ENCODE data around the gene EYA2.
A peak's percentile ranks its signal among the peaks of the same experiment; 100 is the strongest.

Gene EYA2

DNA sequence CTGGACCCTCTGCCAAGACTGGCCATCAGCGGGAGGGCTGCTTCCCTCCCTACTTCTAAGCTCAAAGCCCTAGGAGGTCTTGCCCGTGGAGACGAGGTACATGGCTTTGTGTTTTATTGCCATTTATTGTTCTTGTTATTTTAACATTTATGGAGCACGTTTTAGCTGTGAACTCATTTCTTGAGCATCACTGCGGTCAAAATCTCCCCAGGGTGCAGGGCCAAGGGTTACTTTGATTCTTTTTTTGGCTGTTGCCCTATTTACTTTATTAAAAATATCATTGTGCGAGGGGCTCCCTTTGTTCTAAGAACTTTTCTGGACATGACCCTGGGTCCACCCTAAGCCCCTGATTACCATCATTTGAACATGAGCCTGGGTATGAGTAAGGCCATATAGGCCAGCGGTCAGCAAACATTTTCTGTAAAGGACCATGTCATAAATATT is 51.6 kb downstream of the EYA2 start:
- Histone ChIP-seq H4K8ac (ENCODE audit: low read depth, low read length) (no peak overlapping the region), H3K4ac (ENCODE audit: low read length) (no peak overlapping the region), H3K27me3 (ENCODE audit: control insufficient read depth in 3 of 3, insufficient read depth in 3 of 3, low read depth in 1 of 3, low read length in 3 of 3) (no peaks in the 10 kb centered on the region), H2AFZ (ENCODE audit: low read length) (no peak overlapping the region), H3K9me3 (replicated peaks in 1 of 2; ENCODE audit: control insufficient read depth in 2 of 2, insufficient read depth in 1 of 2, low read depth in 1 of 2, low read length in 2 of 2) (no peaks in the 10 kb centered on the region), H3K4me1 (ENCODE audit: control insufficient read depth in 2 of 2, insufficient read depth in 1 of 2, low read depth in 1 of 2, low read length in 2 of 2) (peaks cover 0 to 6% of the 10 kb centered on the region in 2 donors), H3K36me3 (replicated peaks in 1 of 2; ENCODE audit: control insufficient read depth in 2 of 2, insufficient read depth in 2 of 2, low read length in 2 of 2) (peaks cover 0 to 2% of the 10 kb centered on the region in 2 donors), H3K4me3 (ENCODE audit: low read length in 2 of 2) (no peak overlapping the region), H3K23ac (ENCODE audit: low read depth, low read length, poor library complexity) (no peak overlapping the region), H3K9ac (ENCODE audit: low read depth, low read length, poor library complexity) (no peak overlapping the region), H3K18ac (ENCODE audit: low read length) (peak overlapping the region; percentile 27), H3K14ac (ENCODE audit: low read length) (no peak overlapping the region), H2BK15ac (ENCODE audit: low read length) (no peak overlapping the region), H3K27ac (replicated peaks; ENCODE audit: low read length) (no peak overlapping the region), H3K79me1 (ENCODE audit: low read depth, low read length) (no peaks in the 10 kb centered on the region), H2BK5ac (ENCODE audit: low read length) (no peak overlapping the region), H2BK12ac (ENCODE audit: low read length) (no peak overlapping the region), H4K91ac (ENCODE audit: low read depth, low read length, poor library complexity) (no peak overlapping the region), H3K4me2 (ENCODE audit: insufficient read depth, low read length, poor library complexity, severe bottlenecking) (no peak overlapping the region), H2BK120ac (ENCODE audit: low read depth, low read length) (no peak overlapping the region), H2AK5ac (ENCODE audit: low read depth, low read length) (peak overlapping the region; percentile 67)
- WGBS, 2 donors (ENCODE audit: extremely low coverage in 2 of 2, insufficient read length in 2 of 2, insufficient replicate concordance in 1 of 2): no CpG with 5 or more reads among the region's 7 CpGs
- DNase-seq (ENCODE audit: low spot score): no peak

- no peak overlapping the region for H2BK120ac ChIP-seq (ENCODE audit: low read depth, low read length)
- no peak overlapping the region for H2AK5ac ChIP-seq (ENCODE audit: low read depth, low read length)
- H3K18ac ChIP-seq (ENCODE audit: low read length): no peak overlapping the region
- no peak for DNase-seq (ENCODE audit: low spot score)
- no peak overlapping the region for H2BK5ac ChIP-seq (ENCODE audit: low read length)
- H3K9me3 ChIP-seq (replicated peaks in 1 of 2; ENCODE audit: control insufficient read depth in 2 of 2, insufficient read depth in 1 of 2, low read depth in 1 of 2, low read length in 2 of 2): no peaks in the 10 kb centered on the region
- H3K4me1 ChIP-seq (ENCODE audit: control insufficient read depth in 2 of 2, insufficient read depth in 1 of 2, low read depth in 1 of 2, low read length in 2 of 2): peaks cover 0 to 6% of the 10 kb centered on the region in 2 donors
- H3K27me3 ChIP-seq (ENCODE audit: control insufficient read depth in 3 of 3, insufficient read depth in 3 of 3, low read depth in 1 of 3, low read length in 3 of 3): no peaks in the 10 kb centered on the region
- H2BK12ac ChIP-seq (ENCODE audit: low read length): no peak overlapping the region
- H4K91ac ChIP-seq (ENCODE audit: low read depth, low read length, poor library complexity): no peak overlapping the region
- H3K4me3 ChIP-seq (ENCODE audit: low read length in 2 of 2): no peak overlapping the region
- no peak overlapping the region for H3K4me2 ChIP-seq (ENCODE audit: insufficient read depth, low read length, poor library complexity, severe bottlenecking)
- H3K4ac ChIP-seq (ENCODE audit: low read length): no peak overlapping the region
- H3K14ac ChIP-seq (ENCODE audit: low read length): no peak overlapping the region
- no peak overlapping the region for H2AFZ ChIP-seq (ENCODE audit: low read length)
- no CpG with 5 or more reads among the region's 3 CpGs for whole genome bisulfite sequencing, 2 donors (ENCODE audit: extremely low coverage in 2 of 2, insufficient read length in 2 of 2, insufficient replicate concordance in 1 of 2)
- no peak overlapping the region for H3K27ac ChIP-seq (replicated peaks; ENCODE audit: low read length)
- no peaks in the 10 kb centered on the region for H3K79me1 ChIP-seq (ENCODE audit: low read depth, low read length)
- H3K23ac ChIP-seq (ENCODE audit: low read depth, low read length, poor library complexity): no peak overlapping the region
- no peak overlapping the region for H3K9ac ChIP-seq (ENCODE audit: low read depth, low read length, poor library complexity)
- no peak overlapping the region for H2BK15ac ChIP-seq (ENCODE audit: low read length)
- no peak overlapping the region for H4K8ac ChIP-seq (ENCODE audit: low read depth, low read length)
- H3K36me3 ChIP-seq (replicated peaks in 1 of 2; ENCODE audit: control insufficient read depth in 2 of 2, insufficient read depth in 2 of 2, low read length in 2 of 2): peaks cover 0 to 2% of the 10 kb centered on the region in 2 donors
Observed at GRCh38 chr20:46946796-46947195, 52.2 kb downstream of the EYA2 start.

GRCh38 chr20:46948081-46948480 is 53.4 kb downstream of the EYA2 start:
- Histone ChIP-seq H3K36me3 (replicated peaks in 1 of 2; ENCODE audit: control insufficient read depth in 2 of 2, insufficient read depth in 2 of 2, low read length in 2 of 2) (peaks cover 0 to 2% of the 10 kb centered on the region in 2 donors), H2BK12ac (ENCODE audit: low read length) (no peak overlapping the region), H3K4ac (ENCODE audit: low read length) (no peak overlapping the region), H3K18ac (ENCODE audit: low read length) (no peak overlapping the region), H3K4me3 (ENCODE audit: low read length in 2 of 2) (no peak overlapping the region), H4K8ac (ENCODE audit: low read depth, low read length) (no peak overlapping the region), H3K4me1 (ENCODE audit: control insufficient read depth in 2 of 2, insufficient read depth in 1 of 2, low read depth in 1 of 2, low read length in 2 of 2) (peaks cover 0 to 9% of the 10 kb centered on the region in 2 donors), H2BK5ac (ENCODE audit: low read length) (no peak overlapping the region), H2AK5ac (ENCODE audit: low read depth, low read length) (no peak overlapping the region), H3K27ac (replicated peaks; ENCODE audit: low read length) (no peak overlapping the region), H3K23ac (ENCODE audit: low read depth, low read length, poor library complexity) (no peak overlapping the region), H3K14ac (ENCODE audit: low read length) (no peak overlapping the region), H2BK120ac (ENCODE audit: low read depth, low read length) (no peak overlapping the region), H3K9me3 (replicated peaks in 1 of 2; ENCODE audit: control insufficient read depth in 2 of 2, insufficient read depth in 1 of 2, low read depth in 1 of 2, low read length in 2 of 2) (no peaks in the 10 kb centered on the region), H3K9ac (ENCODE audit: low read depth, low read length, poor library complexity) (no peak overlapping the region), H2AFZ (ENCODE audit: low read length) (no peak overlapping the region), H4K91ac (ENCODE audit: low read depth, low read length, poor library complexity) (no peak overlapping the region), H3K79me1 (ENCODE audit: low read depth, low read length) (no peaks in the 10 kb centered on the region), H2BK15ac (ENCODE audit: low read length) (no peak overlapping the region), H3K4me2 (ENCODE audit: insufficient read depth, low read length, poor library complexity, severe bottlenecking) (no peak overlapping the region), H3K27me3 (ENCODE audit: control insufficient read depth in 3 of 3, insufficient read depth in 3 of 3, low read depth in 1 of 3, low read length in 3 of 3) (peaks cover 0 to 2% (median 0%) of the 10 kb centered on the region in 3 experiments)
- no peak for DNase-seq (ENCODE audit: low spot score)
- WGBS, 2 donors (ENCODE audit: extremely low coverage in 2 of 2, insufficient read length in 2 of 2, insufficient replicate concordance in 1 of 2): no CpG with 5 or more reads among the region's 3 CpGs

GRCh38 chr20:46951405-46951804 is 56.8 kb downstream of the EYA2 start:
- Histone ChIP-seq H2AFZ (ENCODE audit: low read length) (no peak overlapping the region), H3K9me3 (replicated peaks in 1 of 2; ENCODE audit: control insufficient read depth in 2 of 2, insufficient read depth in 1 of 2, low read depth in 1 of 2, low read length in 2 of 2) (peaks cover 0 to 2% of the 10 kb centered on the region in 2 donors), H2AK5ac (ENCODE audit: low read depth, low read length) (no peak overlapping the region), H3K9ac (ENCODE audit: low read depth, low read length, poor library complexity) (no peak overlapping the region), H3K18ac (ENCODE audit: low read length) (no peak overlapping the region), H4K91ac (ENCODE audit: low read depth, low read length, poor library complexity) (no peak overlapping the region), H3K4ac (ENCODE audit: low read length) (no peak overlapping the region), H2BK5ac (ENCODE audit: low read length) (no peak overlapping the region), H3K14ac (ENCODE audit: low read length) (no peak overlapping the region), H3K36me3 (replicated peaks in 1 of 2; ENCODE audit: control insufficient read depth in 2 of 2, insufficient read depth in 2 of 2, low read length in 2 of 2) (peaks cover 0 to 2% of the 10 kb centered on the region in 2 donors), H3K4me2 (ENCODE audit: insufficient read depth, low read length, poor library complexity, severe bottlenecking) (no peak overlapping the region), H3K27me3 (ENCODE audit: control insufficient read depth in 3 of 3, insufficient read depth in 3 of 3, low read depth in 1 of 3, low read length in 3 of 3) (peaks cover 0 to 4% (median 0%) of the 10 kb centered on the region in 3 experiments), H3K27ac (replicated peaks; ENCODE audit: low read length) (no peak overlapping the region), H3K79me1 (ENCODE audit: low read depth, low read length) (no peaks in the 10 kb centered on the region), H2BK15ac (ENCODE audit: low read length) (no peak overlapping the region), H3K4me1 (ENCODE audit: control insufficient read depth in 2 of 2, insufficient read depth in 1 of 2, low read depth in 1 of 2, low read length in 2 of 2) (peaks cover 0 to 3% of the 10 kb centered on the region in 2 donors), H4K8ac (ENCODE audit: low read depth, low read length) (no peak overlapping the region), H2BK120ac (ENCODE audit: low read depth, low read length) (no peak overlapping the region), H3K23ac (ENCODE audit: low read depth, low read length, poor library complexity) (no peak overlapping the region), H2BK12ac (ENCODE audit: low read length) (no peak overlapping the region), H3K4me3 (ENCODE audit: low read length in 2 of 2) (no peak overlapping the region)
- WGBS, 2 donors (ENCODE audit: extremely low coverage in 2 of 2, insufficient read length in 2 of 2, insufficient replicate concordance in 1 of 2): no CpG with 5 or more reads among the region's 4 CpGs
- no peak for DNase-seq (ENCODE audit: low spot score)

Data from neuronal stem cell (in vitro differentiated cells).